GM23338 (cell line): ENCODE data around the gene HYAL1. TPM values are rescaled to one million over a fixed set of nuclear protein-coding genes. Genes with fewer than 3 reads are reported as not detected.
A peak's percentile ranks its signal among the peaks of the same experiment; 100 is the strongest.

ENCODE experiments used
- ATAC-seq: fragments of 200-7000 bp; cut with Tn5 transposase; 3 replicates; pipeline ENCODE4 v1.9.1; 2020
- DNase-seq: peaks from one replicate; pipeline ENCODE4 v3.0.0-alpha.2; 2015; ENCODE audit warnings: low spot score
- H2AFZ ChIP-seq: fragments of 200-600 bp; sonication (generic); 2 replicates; pipeline ENCODE4 v1.8.0; 2016; ENCODE audit warnings: antibody characterized with exemption, mild to moderate bottlenecking, moderate library complexity
- H3F3A ChIP-seq: fragments of 200-600 bp; sonication (generic); replicated peaks from 2 replicates; pipeline ENCODE4 v1.8.0; 2017; ENCODE audit warnings: antibody characterized with exemption, mixed run types, low read depth
- H3K27ac ChIP-seq: fragments of 200-600 bp; sonication (generic); 2 replicates; pipeline ENCODE4 v1.6.1; 2016; ENCODE audit warnings: low read depth
- H3K27me3 ChIP-seq: fragments of 200-600 bp; sonication (generic); 2 replicates; pipeline ENCODE4 v1.8.0; 2016; ENCODE audit warnings: mild to moderate bottlenecking, mixed run types, moderate library complexity; ENCODE audit not compliant: insufficient read depth
- H3K36me3 ChIP-seq: fragments of 200-600 bp; sonication (generic); 2 replicates; pipeline ENCODE4 v1.8.0; 2016; ENCODE audit warnings: mild to moderate bottlenecking; ENCODE audit not compliant: insufficient read depth
- H3K4me1 ChIP-seq: fragments of 200-600 bp; sonication (generic); 2 replicates; pipeline ENCODE4 v1.8.0; 2016; ENCODE audit warnings: mild to moderate bottlenecking, moderate library complexity; ENCODE audit not compliant: insufficient read depth
- H3K4me2 ChIP-seq: fragments of 200-600 bp; sonication (generic); 2 replicates; pipeline ENCODE4 v1.7.1; 2017; ENCODE audit warnings: mixed run types
- H3K4me3 ChIP-seq: fragments of 200-600 bp; sonication (generic); 2 replicates; pipeline ENCODE4 v1.6.1; 2016; ENCODE audit warnings: mixed run types
- H3K79me2 ChIP-seq: fragments of 200-600 bp; sonication (generic); replicated peaks from 2 replicates; pipeline ENCODE4 v1.8.0; 2017; ENCODE audit warnings: mild to moderate bottlenecking; ENCODE audit not compliant: insufficient read depth
- H3K9me2 ChIP-seq: fragments of 200-600 bp; sonication (generic); 2 replicates; pipeline ENCODE4 v1.8.0; 2017; ENCODE audit not compliant: insufficient read depth
- H4K20me1 ChIP-seq: fragments of 200-600 bp; sonication (generic); replicated peaks from 2 replicates; pipeline ENCODE4 v1.8.0; 2017; ENCODE audit warnings: mild to moderate bottlenecking; ENCODE audit not compliant: insufficient read depth
- H3K27ac Mint-ChIP-seq: 2 replicates; pipeline ENCODE4 v1.8.0; 2020; ENCODE audit warnings: inconsistent platforms, mild to moderate bottlenecking, moderate library complexity, mixed read lengths
- H3K27me3 Mint-ChIP-seq: 3 replicates; pipeline ENCODE4 v1.8.0; 2022; ENCODE audit warnings: low read depth, mild to moderate bottlenecking, moderate library complexity, mixed read lengths, inconsistent platforms; ENCODE audit not compliant: insufficient read depth, poor library complexity
- H3K36me3 Mint-ChIP-seq: 3 replicates; pipeline ENCODE4 v1.8.0; 2021; ENCODE audit warnings: low read depth, mild to moderate bottlenecking, inconsistent platforms, moderate library complexity, mixed read lengths
- H3K4me1 Mint-ChIP-seq: 3 replicates; pipeline ENCODE4 v1.8.0; 2020; ENCODE audit warnings: mild to moderate bottlenecking, inconsistent platforms, mixed read lengths
- H3K4me3 Mint-ChIP-seq: 3 replicates; pipeline ENCODE4 v1.8.0; 2021; ENCODE audit warnings: moderate library complexity, mild to moderate bottlenecking, inconsistent platforms, mixed read lengths
- H3K9me3 Mint-ChIP-seq: 3 replicates; pipeline ENCODE4 v1.8.0; 2020; ENCODE audit warnings: moderate library complexity, mild to moderate bottlenecking, inconsistent platforms, mixed read lengths
- CREB1 ChIP-seq: fragments of 250-450 bp; sonication (Bioruptor Pico); IDR thresholded peaks from 2 replicates; pipeline ENCODE4 v1.5.0; 2020; ENCODE audit warnings: low read depth, mild to moderate bottlenecking, moderate library complexity
- NANOG ChIP-seq: IDR thresholded peaks from 2 replicates; pipeline ENCODE4 v1.6.1; 2016; ENCODE audit warnings: antibody characterized with exemption, borderline replicate concordance
- POLR2AphosphoS5 ChIP-seq: IDR thresholded peaks from 2 replicates; pipeline ENCODE4 v1.6.1; 2016; ENCODE audit warnings: antibody characterized with exemption, low read depth
- REST ChIP-seq: IDR thresholded peaks from one replicate; pipeline ENCODE4 v1.6.1; 2018; ENCODE audit warnings: antibody characterized with exemption; ENCODE audit not compliant: unreplicated experiment
- STAT1 ChIP-seq: IDR thresholded peaks from one replicate; pipeline ENCODE4 v1.6.1; 2016; ENCODE audit warnings: antibody characterized with exemption; ENCODE audit not compliant: unreplicated experiment
- polyA plus RNA-seq: library from polyadenylated mRNA; unstranded; fragments of >200 nt; fragmentation: Nextera tagmentation; extraction: Ambion mirVana; gene quantifications from 2 replicates; pipeline ENCODE4 v1.2.1, GENCODE V29; 2016
- total RNA-seq: library from RNA; depleted of rRNA; stranded (reverse); fragments of >200 nt; shearing (Covaris generic); gene quantifications from 2 replicates; pipeline ENCODE4 v1.2.3, GENCODE V29; 2014
- TF ChIP-seq, protein P1 (sequence below), 2 experiments: fragments of 200-600 bp in 1 of 2; sonication (generic) in 1 of 2; conservative IDR thresholded peaks; 2 replicates each; pipeline versions ENCODE4 v1.5.1 to v1.6.1; 2016 to 2017; ENCODE audit warnings: antibody characterized with exemption in 2 of 2, low read depth in 2 of 2, mild to moderate bottlenecking in 2 of 2, moderate library complexity in 1 of 2

Gene HYAL1
- total and polyA plus RNA-seq, 2 experiments from 2014 or later, result 2.1 to 5.0 TPM

DNA sequence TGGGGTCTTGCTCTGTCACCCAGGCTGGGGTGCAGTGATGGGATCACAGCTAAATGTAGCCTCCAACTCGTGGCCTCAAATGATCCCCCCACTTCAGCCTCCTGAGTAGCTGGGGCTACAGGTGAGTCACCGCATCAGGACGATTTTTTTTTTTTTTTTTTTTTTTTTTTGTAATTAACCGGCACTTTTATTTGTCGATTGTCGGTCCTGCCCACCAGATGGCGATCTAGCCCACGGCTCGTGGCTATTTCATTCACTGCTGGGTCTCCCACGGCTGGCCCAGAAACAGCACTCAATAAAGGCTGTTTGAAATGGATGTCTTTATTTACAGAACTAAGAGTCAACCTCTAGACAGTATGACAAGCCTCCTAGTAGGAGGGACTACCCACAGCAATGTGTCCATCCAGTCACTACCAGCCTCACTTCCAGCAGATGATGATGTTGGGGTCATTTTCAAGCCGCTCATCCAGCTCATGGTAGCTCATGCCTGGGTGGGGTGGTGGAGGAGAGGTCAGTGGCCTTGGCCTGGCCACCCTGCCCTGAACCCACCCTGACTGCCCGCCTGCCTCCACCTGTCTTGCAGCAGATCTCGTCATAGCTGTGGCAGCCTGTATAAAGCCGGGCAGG is 43.9 kb upstream of the HYAL1 start:
- ATAC-seq, result no peak
- Mint-ChIP-seq H3K27ac (no peak overlapping the region), H3K4me1 (peaks cover 16% of the 10 kb centered on the region), H3K4me3 (no peak overlapping the region), H3K36me3 (peaks cover 7% of the 10 kb centered on the region; the same call in 1 of the 3 replicates), H3K9me3 (no peaks in the 10 kb centered on the region), H3K27me3 (peaks cover 40% of the 10 kb centered on the region)
- no peaks in the 10 kb centered on the region for H3K36me3 ChIP-seq
- no peaks in the 10 kb centered on the region for H3K9me2 ChIP-seq
- TF ChIP-seq REST, result no peak
- no peak for TF ChIP-seq CREB1 (CRISPR knock-in tag)
- TF ChIP-seq NANOG, result no peak
- no peak for TF ChIP-seq STAT1
- TF ChIP-seq, protein P1, sequence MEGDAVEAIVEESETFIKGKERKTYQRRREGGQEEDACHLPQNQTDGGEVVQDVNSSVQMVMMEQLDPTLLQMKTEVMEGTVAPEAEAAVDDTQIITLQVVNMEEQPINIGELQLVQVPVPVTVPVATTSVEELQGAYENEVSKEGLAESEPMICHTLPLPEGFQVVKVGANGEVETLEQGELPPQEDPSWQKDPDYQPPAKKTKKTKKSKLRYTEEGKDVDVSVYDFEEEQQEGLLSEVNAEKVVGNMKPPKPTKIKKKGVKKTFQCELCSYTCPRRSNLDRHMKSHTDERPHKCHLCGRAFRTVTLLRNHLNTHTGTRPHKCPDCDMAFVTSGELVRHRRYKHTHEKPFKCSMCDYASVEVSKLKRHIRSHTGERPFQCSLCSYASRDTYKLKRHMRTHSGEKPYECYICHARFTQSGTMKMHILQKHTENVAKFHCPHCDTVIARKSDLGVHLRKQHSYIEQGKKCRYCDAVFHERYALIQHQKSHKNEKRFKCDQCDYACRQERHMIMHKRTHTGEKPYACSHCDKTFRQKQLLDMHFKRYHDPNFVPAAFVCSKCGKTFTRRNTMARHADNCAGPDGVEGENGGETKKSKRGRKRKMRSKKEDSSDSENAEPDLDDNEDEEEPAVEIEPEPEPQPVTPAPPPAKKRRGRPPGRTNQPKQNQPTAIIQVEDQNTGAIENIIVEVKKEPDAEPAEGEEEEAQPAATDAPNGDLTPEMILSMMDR (conservative IDR thresholded peaks at IDR 0.05; ENCODE audit: low read depth in 2 of 2), result peak; percentile 68 to 76
- peaks cover 3% of the 10 kb centered on the region; the same call in 1 of the 2 replicates for H3K4me1 ChIP-seq
- DNase-seq, result peak; percentile 83
- no peaks in the 10 kb centered on the region for H4K20me1 ChIP-seq
- H3K27me3 ChIP-seq, result peaks cover 36% of the 10 kb centered on the region
- no peaks in the 10 kb centered on the region for H3K79me2 ChIP-seq
- no peak overlapping the region for H3K27ac ChIP-seq
- 0 out of 2 replicates have a peak, but pooled peaks cover 8% of the 10 kb centered on the region for H3F3A ChIP-seq
- no peak overlapping the region for H3K4me2 ChIP-seq
- H3K4me3 ChIP-seq, result no peak overlapping the region
- H2AFZ ChIP-seq, result no peak overlapping the region

DNA sequence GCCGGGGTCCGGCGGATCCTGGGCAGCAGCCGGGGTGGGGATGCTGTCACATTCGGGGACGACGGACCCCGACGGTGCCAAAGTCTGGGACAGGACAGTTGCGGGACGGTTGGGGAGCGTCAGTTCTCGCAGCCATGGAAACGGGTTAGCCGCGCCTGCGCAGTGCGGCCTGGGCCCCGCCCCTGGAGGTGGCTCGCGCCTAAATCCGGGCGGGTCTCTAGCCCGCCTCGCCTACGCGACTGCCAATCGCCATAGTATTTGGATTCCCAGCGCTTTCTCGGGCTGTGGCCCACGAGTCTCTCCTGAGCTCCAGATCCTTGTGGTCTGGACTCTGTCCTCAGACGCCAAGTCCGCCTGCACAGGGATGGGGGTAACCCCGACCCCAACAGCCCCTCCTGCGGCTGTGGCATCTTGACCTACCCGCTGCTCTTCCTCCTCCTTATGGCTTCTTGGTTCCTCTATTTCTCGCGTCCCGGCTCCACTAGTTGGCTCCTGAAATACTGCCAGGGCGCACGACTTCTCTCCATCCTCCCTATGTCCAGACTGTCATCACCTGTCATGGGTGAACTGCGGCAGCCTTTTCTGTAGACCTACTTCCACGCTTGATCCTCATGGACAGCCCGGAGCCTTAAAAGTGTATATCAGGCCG is 42.3 kb upstream of the HYAL1 start, which contains the start of gene ZMYND10:
Gene ZMYND10 (minus strand): TSS at position 147 of the 649 bp plus-strand sequence. CDS start 153 bp downstream, outside the sequence.
- ATAC-seq (peak; percentile 57), DNase-seq (peak; percentile 91)
- TF ChIP-seq NANOG, result no peak
- TF ChIP-seq POLR2AphosphoS5, result 0 out of 2 replicates have a peak, but pooled peaks have one; percentile 30
- no peak within 1 kb of the TSS for H3K27ac ChIP-seq
- Mint-ChIP-seq H3K4me1 (peaks cover 9% of the 10 kb centered on the region), H3K36me3 (peaks cover 7% of the 10 kb centered on the region; the same call in 1 of the 3 replicates), H3K4me3 (peak within 1 kb of the TSS; percentile 72), H3K9me3 (no peaks in the 10 kb centered on the region), H3K27me3 (peaks cover 52% of the 10 kb centered on the region), H3K27ac (no peak within 1 kb of the TSS)
- peak within 1 kb of the TSS; percentile 71 for H3K4me3 ChIP-seq
- peak within 1 kb of the TSS; percentile 90 for H3K4me2 ChIP-seq
- peaks cover 3% of the 10 kb centered on the region; the same call in 1 of the 2 replicates for H3K4me1 ChIP-seq
- no peaks in the 10 kb centered on the region for H3K9me2 ChIP-seq
- no peaks in the 10 kb centered on the region for H3K36me3 ChIP-seq
- peak within 1 kb of the TSS; percentile 98 for H2AFZ ChIP-seq
- no peaks in the 10 kb centered on the region for H4K20me1 ChIP-seq
- H3K27me3 ChIP-seq, result peaks cover 51% of the 10 kb centered on the region
- H3F3A ChIP-seq, result 0 out of 2 replicates have a peak, but pooled peaks cover 15% of the 10 kb centered on the region
- H3K79me2 ChIP-seq, result no peaks in the 10 kb centered on the region
